ENCODE measurements around the gene CREBBP.

DNA sequence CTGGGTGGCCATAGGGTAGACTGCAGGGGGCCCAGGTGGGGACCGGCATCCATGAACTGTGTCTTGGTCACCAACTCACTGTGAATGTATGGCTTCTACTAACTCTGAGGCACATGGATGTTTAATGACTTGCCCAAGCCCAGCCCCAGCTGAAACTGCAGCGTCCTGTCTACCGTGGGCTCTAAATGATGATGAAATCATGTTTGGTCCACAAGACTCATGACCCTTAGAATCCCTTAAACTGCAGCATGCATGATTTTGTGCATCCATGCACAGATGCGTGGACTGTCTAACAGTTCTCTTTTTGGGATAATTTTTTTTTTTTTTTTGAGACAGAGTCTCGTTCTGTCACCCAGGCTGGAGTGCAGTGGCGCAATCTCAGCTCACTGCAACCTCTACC, 32.4 kb upstream of the CREBBP start:
- no peak for TF ChIP-seq POLR2A (IDR thresholded peaks at IDR 0.05; ENCODE audit: low read depth, low read length)
- TF ChIP-seq POLR2AphosphoS5 (IDR thresholded peaks at IDR 0.05; ENCODE audit: low read depth, low read length) = no peak
- no peak for TF ChIP-seq TAF1 (IDR thresholded peaks at IDR 0.05; ENCODE audit: low read depth, low read length)
- no peak for TF ChIP-seq POU2F2 (IDR thresholded peaks at IDR 0.05; ENCODE audit: low read depth, low read length)
